Stimulated activated CD4-positive, alpha-beta T cell treated with anti-CD3 and anti-CD28 coated beads, TNF-alpha, amount 100 ng/mL, for 4 hours (primary cell): Measurements from ENCODE around the gene GSG1L2.
"Not testable (repeated sequence)": the region's sequence is repeated elsewhere in the genome, so short reads cannot be mapped to it uniquely, and the experiment has no call there.

Source experiments
- DNase-seq, 3 experiments: peaks; one replicate each; pipeline ENCODE4 v3.0.0-alpha.2; 2020; ENCODE audit warnings: low read depth in 3 of 3

Gene GSG1L2

DNA sequence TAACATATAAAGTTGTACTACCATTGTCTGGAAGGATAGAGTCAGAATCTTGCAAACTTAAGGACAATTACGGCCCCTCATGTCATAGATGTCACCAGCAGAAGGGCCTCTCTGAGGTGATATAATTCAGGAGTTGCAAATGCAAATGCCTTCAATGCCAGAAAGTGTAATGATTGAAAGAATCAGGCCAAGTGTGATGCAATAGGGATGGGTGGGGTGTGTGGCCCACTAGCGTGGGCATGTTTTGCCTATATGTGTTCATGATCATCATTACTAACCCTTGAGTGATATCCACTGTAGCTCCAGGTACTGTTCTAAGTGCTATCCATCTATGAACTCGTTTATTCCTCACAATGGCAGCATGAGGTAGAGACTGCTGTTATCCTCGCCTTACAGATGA, 31.6 kb downstream of the GSG1L2 start:
- DNase-seq: no peak

DNA sequence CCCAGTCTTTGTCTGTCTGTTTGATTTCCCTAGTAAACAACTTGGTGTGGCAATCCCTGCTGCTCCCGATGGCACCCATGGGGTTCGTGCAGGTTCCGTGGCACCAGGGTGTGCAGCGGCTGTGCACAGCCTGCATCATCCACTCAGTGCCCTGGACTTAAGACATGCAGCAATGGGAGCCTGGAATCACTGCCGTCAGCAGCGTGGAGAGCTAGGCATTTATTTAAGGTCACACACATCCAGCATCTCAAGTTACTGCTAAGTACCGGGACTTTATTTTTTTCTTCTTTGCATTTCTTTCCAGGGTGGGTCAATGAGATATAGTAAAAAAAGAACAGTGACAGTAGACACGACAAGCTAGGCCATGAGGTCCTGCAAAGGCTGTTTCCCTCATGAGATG, 33.3 kb downstream of the GSG1L2 start:
- DNase-seq: no peak

DNA sequence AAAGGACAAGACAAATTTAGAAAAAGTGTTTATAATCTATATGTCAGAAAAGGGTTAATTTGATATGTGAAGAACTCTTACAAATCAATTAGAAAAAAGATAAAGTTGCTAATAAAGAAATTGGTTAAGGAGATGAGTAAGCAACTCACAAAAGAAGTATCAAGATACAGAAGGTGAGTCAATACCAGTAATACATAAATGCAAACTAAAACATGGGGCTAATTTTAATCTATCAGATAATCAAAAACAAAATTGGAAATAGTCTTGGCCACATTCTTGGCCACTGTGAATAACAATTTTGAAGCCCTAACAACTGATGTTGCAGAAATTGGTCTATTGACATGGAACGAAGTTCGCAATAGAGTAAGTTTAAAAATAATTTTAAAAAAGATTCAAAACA, 37.3 kb downstream of the GSG1L2 start:
- no peak for DNase-seq

DNA sequence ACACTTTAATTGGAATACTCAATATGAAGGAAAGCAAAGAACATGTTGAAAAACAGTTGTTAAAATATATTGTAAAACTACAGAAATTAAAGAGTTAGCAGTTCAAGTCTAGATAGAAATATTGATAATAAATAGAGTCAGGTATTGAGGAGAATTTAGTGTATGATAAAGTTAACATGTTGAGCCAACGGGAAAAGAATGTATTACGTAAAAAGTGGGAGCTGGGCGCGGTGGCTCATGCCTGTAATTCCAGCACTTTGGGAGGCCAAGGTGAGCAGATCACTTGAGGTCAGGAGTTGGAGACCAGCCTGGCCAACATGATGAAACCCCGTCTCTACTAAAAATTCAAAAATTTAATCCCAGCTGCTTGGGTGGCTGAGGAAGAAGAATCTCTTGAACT, 38.4 kb downstream of the GSG1L2 start:
- DNase-seq: not testable (repeated sequence)

DNA sequence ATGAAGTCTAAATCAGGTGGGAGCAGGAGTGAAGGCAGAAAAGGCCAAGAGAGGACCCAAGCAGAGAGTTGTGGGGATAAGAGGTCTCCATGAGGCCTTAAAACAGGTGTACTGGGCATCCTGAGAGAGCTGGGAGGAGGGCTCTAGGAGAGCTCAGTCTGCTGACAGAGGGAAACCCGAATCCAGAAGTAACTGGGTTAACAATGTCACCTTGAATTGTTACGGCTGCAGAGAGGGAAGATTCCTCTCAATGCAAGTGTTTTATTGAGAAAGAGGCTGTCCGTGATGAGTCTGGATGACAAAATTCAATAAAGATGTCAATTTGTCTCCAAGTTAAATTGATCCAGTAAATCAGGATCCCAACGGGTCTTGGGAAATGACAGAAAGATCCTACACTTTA, 38.8 kb downstream of the GSG1L2 start:
- DNase-seq: no peak

DNA sequence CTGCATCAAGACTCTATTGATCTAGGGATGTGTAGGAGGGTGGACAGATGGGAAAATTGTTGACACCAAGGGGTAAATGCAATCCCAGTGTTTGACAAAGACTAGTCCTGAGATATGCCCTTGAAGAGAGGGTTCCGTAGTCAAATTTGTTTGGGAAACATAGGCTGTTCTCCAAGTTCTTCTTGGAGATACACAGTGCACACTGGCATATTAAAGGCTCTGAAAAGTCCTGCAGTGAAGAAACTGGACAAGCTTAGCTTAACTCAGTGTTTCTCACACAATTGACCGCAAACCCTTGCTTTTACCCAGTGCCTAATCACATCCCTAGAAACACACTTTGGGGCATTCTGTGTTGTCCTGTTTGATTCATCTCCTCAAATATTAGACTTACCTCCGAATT, 41.3 kb downstream of the GSG1L2 start:
- DNase-seq: no peak

DNA sequence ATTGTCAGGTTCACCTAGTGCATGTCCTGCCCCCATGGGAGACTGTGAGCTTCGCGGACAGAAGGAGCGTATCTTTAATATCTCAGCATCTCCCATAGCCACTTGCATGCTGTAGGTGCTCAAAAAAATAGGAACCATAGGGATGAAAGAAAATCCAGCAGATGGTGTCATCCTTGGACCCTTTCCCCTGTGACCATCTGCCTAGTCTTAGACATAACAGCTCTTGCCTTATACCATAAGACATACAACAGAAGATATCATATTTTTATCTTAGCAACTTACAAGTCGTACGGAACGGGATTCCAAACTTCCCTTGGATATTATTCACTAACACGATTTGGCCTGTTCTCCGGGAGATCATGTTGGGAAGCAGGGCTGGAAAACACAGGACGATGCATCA, 45.0 kb downstream of the GSG1L2 start:
- DNase-seq: no peak

DNA sequence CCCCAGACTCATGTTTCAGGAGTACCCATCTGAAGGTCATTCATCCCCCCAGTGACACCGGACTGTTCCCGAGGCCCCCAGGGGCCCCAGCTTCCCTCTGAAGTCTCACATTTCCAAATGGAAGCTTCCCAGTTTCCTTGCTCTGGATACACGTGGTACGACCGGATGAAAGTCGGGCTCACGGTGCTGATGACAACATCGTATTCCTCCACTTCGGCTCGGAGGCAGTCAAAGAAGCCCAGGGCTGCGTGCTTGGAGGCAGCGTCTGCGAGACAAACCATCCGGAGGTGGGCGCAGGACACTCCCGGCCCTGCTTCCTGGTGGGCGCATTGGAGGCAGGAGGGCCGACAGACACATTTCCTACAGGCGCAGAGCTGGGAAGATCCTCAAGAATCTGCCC, 49.2 kb downstream of the GSG1L2 start:
- no peak for DNase-seq

DNA sequence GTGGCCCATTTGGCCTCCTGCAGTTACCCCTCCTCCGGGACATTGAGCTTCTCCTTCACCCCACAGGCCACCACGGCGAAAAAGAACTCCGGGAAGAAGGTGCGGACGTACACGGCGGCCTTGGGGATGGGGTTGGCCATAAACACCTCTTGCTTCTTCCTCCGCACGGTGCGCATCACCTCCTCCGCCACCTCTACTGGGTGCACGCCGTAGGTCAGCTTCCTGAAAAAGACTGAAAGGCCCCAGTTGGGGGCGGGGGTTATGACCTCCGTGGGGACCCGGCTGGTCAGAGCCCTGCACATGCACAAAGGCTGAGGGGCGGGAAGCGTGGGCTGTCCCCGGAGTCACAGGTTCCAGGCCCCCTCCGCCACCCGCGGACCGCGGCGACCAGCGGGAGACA, 50.4 kb downstream of the GSG1L2 start:
- no peak for DNase-seq

DNA sequence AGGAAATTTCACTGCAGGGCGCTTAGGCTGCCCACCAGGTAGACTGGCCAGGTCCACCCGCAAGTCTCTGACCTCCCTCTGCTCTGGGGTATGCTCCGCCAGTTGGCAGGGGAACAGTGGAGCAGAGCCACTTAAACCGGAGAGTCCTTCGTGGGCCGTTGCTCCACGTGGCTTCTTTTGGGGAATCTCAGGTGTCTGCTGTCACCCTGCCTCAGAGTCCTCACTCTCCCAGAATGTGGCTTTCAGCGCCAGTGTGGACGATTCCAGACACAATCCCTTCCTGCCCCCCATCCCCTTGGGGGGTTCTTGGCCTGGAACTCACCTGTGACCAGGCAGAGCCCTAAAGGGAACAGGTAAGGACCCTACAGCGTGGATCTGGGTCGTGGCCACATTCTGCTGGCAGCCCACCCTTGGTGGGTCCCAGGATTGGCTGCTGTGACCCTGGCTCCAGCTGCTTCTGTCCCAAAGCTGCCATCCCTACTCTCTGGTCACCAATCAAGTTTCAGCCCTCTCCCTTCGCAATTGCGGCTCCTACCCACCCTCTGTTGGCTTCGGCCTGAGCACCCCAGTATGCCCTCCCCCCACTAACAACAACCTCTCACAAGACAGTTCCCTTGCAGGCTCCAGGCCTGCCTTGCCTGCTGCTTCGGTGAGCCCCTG, 52.7 kb downstream of the GSG1L2 start:
- DNase-seq: no peak

DNA sequence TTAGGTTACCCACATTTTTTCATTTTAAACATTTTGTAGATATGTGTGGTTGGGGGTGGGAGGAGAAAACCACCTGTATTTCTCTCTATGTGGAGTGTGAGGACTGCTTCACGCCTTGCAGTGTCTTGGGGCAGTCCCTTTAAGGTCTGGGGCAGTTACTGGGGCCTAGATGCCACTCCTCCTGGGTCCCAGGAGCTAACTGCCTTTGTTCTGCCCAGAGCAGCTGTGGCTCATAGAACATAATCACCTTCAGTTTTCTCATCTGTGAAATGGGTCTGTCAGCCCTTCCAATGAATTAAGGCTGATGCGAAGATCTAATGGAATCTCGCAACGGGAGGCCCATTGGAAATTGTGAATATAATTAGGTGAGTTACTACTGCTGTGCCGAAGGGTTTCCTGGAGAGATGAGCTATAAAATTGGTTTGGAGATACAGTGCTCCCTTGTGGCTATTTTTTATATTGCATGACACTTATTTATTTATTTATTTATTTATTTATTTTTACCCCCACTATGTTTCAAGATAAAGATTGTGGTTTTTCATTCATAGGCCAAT, 53.4 kb downstream of the GSG1L2 start:
- no peak for DNase-seq

DNA sequence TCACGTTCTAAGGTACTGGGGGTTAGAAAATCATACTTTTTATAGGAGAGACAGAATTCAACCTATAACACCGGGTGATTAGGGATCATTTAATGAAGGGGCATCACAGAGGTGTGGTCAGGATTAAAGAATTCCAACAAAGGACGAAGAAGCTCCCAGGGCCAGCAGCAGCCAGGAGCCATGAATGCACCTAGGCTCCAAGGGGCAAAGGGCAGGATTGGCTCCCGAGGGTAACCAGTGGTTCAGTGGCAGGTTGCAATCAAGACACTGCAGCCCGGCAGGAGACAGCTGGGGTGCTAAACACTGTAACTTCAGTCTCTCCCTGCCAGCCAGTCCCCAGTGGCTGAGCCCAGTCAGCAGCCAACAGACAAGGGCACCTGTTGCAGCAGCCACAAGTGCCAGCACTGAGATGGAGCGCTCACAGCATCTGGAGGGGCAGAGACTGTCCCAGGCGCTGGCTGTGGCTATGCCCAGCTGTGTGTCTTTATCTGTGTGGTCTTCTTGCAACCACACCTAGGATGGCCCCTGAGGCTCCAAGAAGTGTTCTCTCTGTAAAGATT, 54.4 kb downstream of the GSG1L2 start:
- DNase-seq: no peak

DNA sequence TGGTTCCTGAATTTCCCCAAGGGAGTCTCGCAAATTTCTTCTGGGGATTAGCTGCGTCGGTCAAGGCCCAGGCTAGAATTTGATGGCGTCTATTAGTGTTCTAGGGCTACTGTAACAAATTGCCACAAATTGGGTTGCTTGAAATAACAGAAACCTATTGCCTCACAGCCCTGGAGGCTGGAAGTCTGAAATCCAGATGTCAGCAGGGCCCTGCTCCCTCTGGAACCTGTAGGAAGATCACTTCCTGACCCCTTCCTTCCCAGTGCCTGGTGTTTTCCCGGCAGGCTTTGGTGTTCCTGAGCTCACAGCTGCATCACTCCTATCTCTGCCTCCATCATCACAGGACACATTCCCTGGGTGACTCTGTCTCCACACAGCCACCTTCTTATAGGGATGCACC, 54.9 kb downstream of the GSG1L2 start:
- no peak for DNase-seq

DNA sequence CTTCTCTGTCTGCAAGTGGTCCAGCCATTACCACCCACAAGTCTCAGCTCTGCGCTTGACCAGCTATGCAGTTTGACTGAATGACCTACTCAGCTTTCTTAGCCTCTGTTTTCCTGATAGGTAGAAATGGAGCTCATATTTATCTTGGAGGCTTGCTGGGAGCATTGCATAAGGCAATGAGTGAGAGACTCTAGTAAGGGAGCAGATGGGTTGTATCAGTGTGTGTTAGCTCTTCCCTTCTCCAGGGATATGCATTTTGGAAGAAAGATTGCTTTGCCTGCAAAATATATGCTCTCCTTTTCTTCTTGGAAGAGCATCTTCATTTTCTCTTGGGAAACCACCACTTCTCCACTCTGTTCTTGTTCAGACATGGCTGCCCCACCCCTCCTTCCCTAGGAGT, 56.6 kb downstream of the GSG1L2 start:
- no peak for DNase-seq

DNA sequence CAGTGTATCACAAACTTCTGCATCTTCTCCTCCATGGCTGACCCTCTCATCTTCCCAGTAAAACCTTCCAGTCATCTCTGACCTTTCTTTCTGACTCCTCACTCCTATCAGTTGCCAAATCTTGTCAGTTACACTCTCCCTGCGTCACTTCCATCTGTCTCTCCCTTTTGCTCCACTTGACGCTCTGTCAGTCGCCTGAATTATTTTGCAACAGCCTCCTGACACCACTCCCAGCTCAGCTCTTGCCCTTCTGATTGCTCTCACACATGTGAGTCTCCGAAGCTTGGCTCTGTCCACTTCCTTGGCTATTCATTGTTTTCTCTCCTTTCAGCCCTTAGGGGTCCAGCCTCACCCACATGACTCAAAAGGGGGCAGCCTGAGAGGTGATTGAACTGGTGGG, 58.2 kb downstream of the GSG1L2 start:
- DNase-seq: no peak

DNA sequence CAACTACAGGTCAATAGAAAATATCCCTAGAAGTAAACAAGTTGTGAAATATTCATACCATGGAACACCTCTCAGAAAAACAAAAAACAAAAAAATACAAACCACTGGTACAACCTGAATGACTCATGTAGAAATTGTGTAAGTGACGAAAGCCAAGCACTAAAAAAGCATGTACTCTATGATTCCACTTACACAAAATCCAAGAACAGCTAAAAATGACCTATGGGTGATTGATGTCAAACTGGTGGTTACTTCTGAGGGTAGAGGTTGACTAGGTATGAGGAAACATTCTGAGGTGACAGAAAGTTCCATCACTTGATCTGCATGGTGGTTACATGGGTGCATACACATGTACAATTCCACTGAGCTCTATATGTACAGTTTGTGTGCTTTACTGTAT, 61.6 kb downstream of the GSG1L2 start:
- no peak for DNase-seq

DNA sequence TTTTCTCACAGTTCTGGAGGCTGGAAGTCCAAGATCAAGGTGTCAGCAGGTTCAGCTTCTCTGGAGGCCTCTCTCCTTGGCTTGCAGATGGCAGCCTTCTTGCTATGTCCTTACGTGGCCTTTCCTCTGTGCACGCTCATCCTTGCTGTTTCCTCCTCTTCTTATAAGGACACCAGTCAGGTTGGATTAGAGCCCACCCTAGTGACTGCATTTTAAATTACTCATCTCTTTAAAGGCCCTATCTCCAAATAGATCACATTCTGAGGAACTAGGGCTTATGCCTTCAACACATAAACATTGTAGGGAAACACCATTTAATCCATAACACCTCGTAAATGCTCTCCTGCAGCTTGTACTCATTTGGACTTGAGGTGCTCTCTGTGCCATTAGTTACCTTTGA, 66.8 kb downstream of the GSG1L2 start:
- no peak for DNase-seq
